ENCODE data around the gene PRMT1.
"Not testable (repeated sequence)": the region's sequence is repeated elsewhere in the genome, so short reads cannot be mapped to it uniquely, and the experiment has no call there.

PRMT1 gene

GRCh38 chr19:49704888-49705642, 28.0 kb downstream of the PRMT1 start:
- Mint-ChIP-seq H3K9me3 (no peaks in the 10 kb centered on the region), H3K36me3 (ENCODE audit: low read depth) (no peaks in the 10 kb centered on the region), H3K4me3 (no peak overlapping the region), H3K4me1 (ENCODE audit: low read depth) (no peaks in the 10 kb centered on the region), H3K27ac (no peak overlapping the region), H3K27me3 (ENCODE audit: low read depth) (no peaks in the 10 kb centered on the region)

- H3K27me3 Mint-ChIP-seq (ENCODE audit: low read depth) = no peaks in the 10 kb centered on the region
- H3K27ac Mint-ChIP-seq = no peak overlapping the region
- no peaks in the 10 kb centered on the region for H3K9me3 Mint-ChIP-seq
- no peaks in the 10 kb centered on the region for H3K36me3 Mint-ChIP-seq (ENCODE audit: low read depth)
- no peak overlapping the region for H3K4me3 Mint-ChIP-seq
- H3K4me1 Mint-ChIP-seq (ENCODE audit: low read depth) = no peaks in the 10 kb centered on the region
Measured at GRCh38 chr19:49705919-49706318, 28.8 kb downstream of the PRMT1 start.

- Mint-ChIP-seq H3K9me3 (no peaks in the 10 kb centered on the region), H3K4me1 (ENCODE audit: low read depth) (no peaks in the 10 kb centered on the region), H3K27me3 (ENCODE audit: low read depth) (no peaks in the 10 kb centered on the region), H3K4me3 (no peak overlapping the region), H3K27ac (no peak overlapping the region), H3K36me3 (ENCODE audit: low read depth) (no peaks in the 10 kb centered on the region)
Measured at GRCh38 chr19:49710372-49710951, 33.4 kb downstream of the PRMT1 start.

- H3K36me3 Mint-ChIP-seq (ENCODE audit: low read depth) = no peaks in the 10 kb centered on the region
- H3K27ac Mint-ChIP-seq = no peak overlapping the region
- no peaks in the 10 kb centered on the region for H3K27me3 Mint-ChIP-seq (ENCODE audit: low read depth)
- H3K9me3 Mint-ChIP-seq = no peaks in the 10 kb centered on the region
- peaks cover 7% of the 10 kb centered on the region for H3K4me1 Mint-ChIP-seq (ENCODE audit: low read depth)
- no peak overlapping the region for H3K4me3 Mint-ChIP-seq
Measured at GRCh38 chr19:49712397-49712859, 35.4 kb downstream of the PRMT1 start.

GRCh38 chr19:49713236-49713845, 36.3 kb downstream of the PRMT1 start:
- Mint-ChIP-seq H3K4me3 (no peak overlapping the region), H3K36me3 (ENCODE audit: low read depth) (peaks cover 1% of the 10 kb centered on the region), H3K4me1 (ENCODE audit: low read depth) (peaks cover 10% of the 10 kb centered on the region), H3K27ac (no peak overlapping the region), H3K27me3 (ENCODE audit: low read depth) (no peaks in the 10 kb centered on the region), H3K9me3 (no peaks in the 10 kb centered on the region)

- Mint-ChIP-seq H3K36me3 (ENCODE audit: low read depth) (peaks cover 1% of the 10 kb centered on the region), H3K27me3 (ENCODE audit: low read depth) (no peaks in the 10 kb centered on the region), H3K9me3 (no peaks in the 10 kb centered on the region), H3K4me1 (ENCODE audit: low read depth) (peaks cover 10% of the 10 kb centered on the region), H3K27ac (no peak overlapping the region), H3K4me3 (no peak overlapping the region)
Measured at GRCh38 chr19:49716154-49716553, 39.1 kb downstream of the PRMT1 start.

GRCh38 chr19:49718511-49718910, 41.4 kb downstream of the PRMT1 start:
- H3K27me3 Mint-ChIP-seq (ENCODE audit: low read depth) = no peaks in the 10 kb centered on the region
- H3K27ac Mint-ChIP-seq = no peak overlapping the region
- peaks cover 1% of the 10 kb centered on the region for H3K36me3 Mint-ChIP-seq (ENCODE audit: low read depth)
- no peak overlapping the region for H3K4me3 Mint-ChIP-seq
- H3K4me1 Mint-ChIP-seq (ENCODE audit: low read depth) = peaks cover 10% of the 10 kb centered on the region
- H3K9me3 Mint-ChIP-seq = no peaks in the 10 kb centered on the region

GRCh38 chr19:49718991-49719390, 41.9 kb downstream of the PRMT1 start:
- no peak overlapping the region for H3K27ac Mint-ChIP-seq
- H3K4me3 Mint-ChIP-seq = no peak overlapping the region

GRCh38 chr19:49719420-49719819, 42.3 kb downstream of the PRMT1 start:
- H3K27ac Mint-ChIP-seq; H3K9me3 Mint-ChIP-seq; H3K4me3 Mint-ChIP-seq; H3K27me3 Mint-ChIP-seq (ENCODE audit: low read depth); H3K36me3 Mint-ChIP-seq (ENCODE audit: low read depth): not testable (repeated sequence)
- H3K4me1 Mint-ChIP-seq (ENCODE audit: low read depth) = peaks cover 10% of the 10 kb centered on the region

More at GRCh38 chr19:49718991-49719390, 41.9 kb downstream of the PRMT1 start:
- Mint-ChIP-seq H3K9me3 (no peaks in the 10 kb centered on the region), H3K4me1 (ENCODE audit: low read depth) (peaks cover 10% of the 10 kb centered on the region), H3K36me3 (ENCODE audit: low read depth) (peaks cover 1% of the 10 kb centered on the region), H3K27me3 (ENCODE audit: low read depth) (no peaks in the 10 kb centered on the region)

GRCh38 chr19:49727217-49728030, 50.4 kb downstream of the PRMT1 start:
- Mint-ChIP-seq H3K9me3 (no peaks in the 10 kb centered on the region), H3K27me3 (ENCODE audit: low read depth) (no peaks in the 10 kb centered on the region), H3K4me1 (ENCODE audit: low read depth) (no peaks in the 10 kb centered on the region), H3K27ac (no peak overlapping the region), H3K36me3 (ENCODE audit: low read depth) (no peaks in the 10 kb centered on the region), H3K4me3 (no peak overlapping the region)

- no peaks in the 10 kb centered on the region for H3K4me1 Mint-ChIP-seq (ENCODE audit: low read depth)
- H3K27ac Mint-ChIP-seq = no peak overlapping the region
- no peaks in the 10 kb centered on the region for H3K36me3 Mint-ChIP-seq (ENCODE audit: low read depth)
- H3K9me3 Mint-ChIP-seq = no peaks in the 10 kb centered on the region
- no peak overlapping the region for H3K4me3 Mint-ChIP-seq
- H3K27me3 Mint-ChIP-seq (ENCODE audit: low read depth) = no peaks in the 10 kb centered on the region
Measured at GRCh38 chr19:49730166-49730565, 53.1 kb downstream of the PRMT1 start.

All from T-helper 1 cell treated with Interleukin-12 subunit alpha and Interleukin-12 subunit beta and Interleukin-4 antibody, amounts not matched to agents 30 μg/mL and 1 μg/mL, for 36 hours (primary cell).